ENCODE results near the gene KIF5B.

DNA sequence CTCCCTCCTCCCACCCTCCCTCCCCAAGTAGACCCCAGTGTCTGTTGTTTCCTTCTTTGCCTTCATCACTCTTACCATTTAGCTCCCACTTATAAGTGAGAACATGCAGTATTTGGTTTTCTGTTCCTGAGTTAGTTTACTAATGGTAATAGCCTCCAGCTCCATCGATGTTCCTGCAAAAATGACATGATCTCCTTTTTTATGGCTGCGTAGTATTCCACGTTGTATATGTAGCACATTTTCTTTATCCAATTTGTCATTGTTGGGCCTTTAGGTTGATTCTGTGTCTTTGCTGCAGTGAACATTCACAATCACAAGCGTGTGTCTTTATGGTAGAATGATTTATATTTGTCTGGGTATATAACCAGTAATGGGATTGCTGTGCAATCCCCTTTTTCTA is 75.8 kb downstream of the KIF5B start:
- TF ChIP-seq CTCF (IDR thresholded peaks at IDR 0.05) (no peak), EP300 (IDR thresholded peaks at IDR 0.05) (no peak)

All from esophagus muscularis mucosa (tissue), 3 donors.